Stimulated activated CD8-positive, alpha-beta memory T cell treated with anti-CD3 and anti-CD28 coated beads, Interleukin-7, amount 100 ng/mL, for 24 hours (primary cell): ENCODE data around the gene TXNDC17.
"Not testable (repeated sequence)": the region's sequence is repeated elsewhere in the genome, so short reads cannot be mapped to it uniquely, and the experiment has no call there.

Source experiments
- DNase-seq: peaks from one replicate; pipeline ENCODE4 v3.0.0-alpha.2; 2020; ENCODE audit warnings: low read depth

The TXNDC17 gene

GRCh38 chr17:6640536-6641246, at the start of gene TXNDC17, which contains the start of gene KIAA0753:
Gene TXNDC17 (plus strand): TSS chr17:6641060. CDS start chr17:6641083, 23 bp downstream.
Gene KIAA0753 (minus strand): TSS chr17:6640711. CDS start chr17:6635103, 5,608 bp downstream.
- peak; percentile 84 for DNase-seq

GRCh38 chr17:6591599-6592158, 49.2 kb upstream of the TXNDC17 start:
- no peak for DNase-seq

GRCh38 chr17:6592173-6592572, 48.7 kb upstream of the TXNDC17 start:
- no peak for DNase-seq

- not testable (repeated sequence) for DNase-seq
Measured at GRCh38 chr17:6593371-6593770, 47.5 kb upstream of the TXNDC17 start.

GRCh38 chr17:6596081-6596480, 44.8 kb upstream of the TXNDC17 start:
- DNase-seq = no peak

GRCh38 chr17:6596511-6596910, 44.3 kb upstream of the TXNDC17 start:
- no peak for DNase-seq

- DNase-seq = no peak
Measured at GRCh38 chr17:6596941-6597340, 43.9 kb upstream of the TXNDC17 start.

- DNase-seq = no peak
Measured at GRCh38 chr17:6597727-6598126, 43.1 kb upstream of the TXNDC17 start.

- no peak for DNase-seq
Measured at GRCh38 chr17:6599364-6599763, 41.5 kb upstream of the TXNDC17 start.

GRCh38 chr17:6602141-6602540, 38.7 kb upstream of the TXNDC17 start:
- DNase-seq = no peak

GRCh38 chr17:6603744-6604325, 37.0 kb upstream of the TXNDC17 start:
- DNase-seq = no peak

- no peak for DNase-seq
Measured at GRCh38 chr17:6605142-6605541, 35.7 kb upstream of the TXNDC17 start.

GRCh38 chr17:6608321-6608720, 32.5 kb upstream of the TXNDC17 start:
- no peak for DNase-seq

GRCh38 chr17:6610011-6610410, 30.8 kb upstream of the TXNDC17 start:
- no peak for DNase-seq

- no peak for DNase-seq
Measured at GRCh38 chr17:6611231-6611630, 29.6 kb upstream of the TXNDC17 start.

GRCh38 chr17:6623941-6624340, 16.9 kb upstream of the TXNDC17 start:
- no peak for DNase-seq

- no peak for DNase-seq
Measured at GRCh38 chr17:6626616-6627015, 14.2 kb upstream of the TXNDC17 start.

GRCh38 chr17:6627019-6627418, 13.8 kb upstream of the TXNDC17 start:
- no peak for DNase-seq

GRCh38 chr17:6630390-6630789, 10.5 kb upstream of the TXNDC17 start:
- no peak for DNase-seq

- no peak for DNase-seq
Measured at GRCh38 chr17:6632530-6632929, 8.3 kb upstream of the TXNDC17 start.

- no peak for DNase-seq
Measured at GRCh38 chr17:6633263-6633662, 7.6 kb upstream of the TXNDC17 start.

GRCh38 chr17:6636105-6636504, 4.8 kb upstream of the TXNDC17 start:
- no peak for DNase-seq
